Measurements from ENCODE around the gene CASP2. TPM values are rescaled to one million over a fixed set of nuclear protein-coding genes. Genes with fewer than 3 reads are reported as not detected.

The CASP2 gene
- total RNA-seq, 1 experiment from 2014 or later: 67.2 TPM

- no peaks in the 10 kb centered on the region for H3K36me3 ChIP-seq (ENCODE audit: low read depth)
- ChIA-PET POLR2A (ENCODE audit: unreplicated experiment) (interaction anchor here (0.6 to 1.5 kb wide), 4 partner anchors 10 to 221 kb away, joined by 3 to 20 read pairs (median 4); partner anchors contain the start of gene GSTK1), CTCF (interaction anchor here (0.6 to 1.5 kb wide), 4 partner anchors 16 to 941 kb away, joined by 3 to 11 read pairs (median 4); partner anchors contain the start of genes GSTK1 and TCAF1)
- H3K27me3 ChIP-seq (ENCODE audit: insufficient read depth, low read depth): no peaks in the 10 kb centered on the region
- TF ChIP-seq, protein P1, sequence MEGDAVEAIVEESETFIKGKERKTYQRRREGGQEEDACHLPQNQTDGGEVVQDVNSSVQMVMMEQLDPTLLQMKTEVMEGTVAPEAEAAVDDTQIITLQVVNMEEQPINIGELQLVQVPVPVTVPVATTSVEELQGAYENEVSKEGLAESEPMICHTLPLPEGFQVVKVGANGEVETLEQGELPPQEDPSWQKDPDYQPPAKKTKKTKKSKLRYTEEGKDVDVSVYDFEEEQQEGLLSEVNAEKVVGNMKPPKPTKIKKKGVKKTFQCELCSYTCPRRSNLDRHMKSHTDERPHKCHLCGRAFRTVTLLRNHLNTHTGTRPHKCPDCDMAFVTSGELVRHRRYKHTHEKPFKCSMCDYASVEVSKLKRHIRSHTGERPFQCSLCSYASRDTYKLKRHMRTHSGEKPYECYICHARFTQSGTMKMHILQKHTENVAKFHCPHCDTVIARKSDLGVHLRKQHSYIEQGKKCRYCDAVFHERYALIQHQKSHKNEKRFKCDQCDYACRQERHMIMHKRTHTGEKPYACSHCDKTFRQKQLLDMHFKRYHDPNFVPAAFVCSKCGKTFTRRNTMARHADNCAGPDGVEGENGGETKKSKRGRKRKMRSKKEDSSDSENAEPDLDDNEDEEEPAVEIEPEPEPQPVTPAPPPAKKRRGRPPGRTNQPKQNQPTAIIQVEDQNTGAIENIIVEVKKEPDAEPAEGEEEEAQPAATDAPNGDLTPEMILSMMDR (conservative IDR thresholded peaks at IDR 0.05): no peak
- no peak for TF ChIP-seq EZH2 (IDR thresholded peaks at IDR 0.05; ENCODE audit: low read depth)
- H3F3A ChIP-seq (ENCODE audit: insufficient read depth, low read depth): peaks cover 27% of the 10 kb centered on the region
- no peaks in the 10 kb centered on the region for H3K9me3 ChIP-seq (ENCODE audit: insufficient read depth, low read depth)
- no peaks in the 10 kb centered on the region for H3K79me2 ChIP-seq (ENCODE audit: low read depth)
- peak overlapping the region; percentile 16; the same call in 1 of the 2 replicates for H3K4me3 ChIP-seq
- no TSS peak for BruUV-seq (replicated peaks)
- H2AFZ ChIP-seq: peak overlapping the region; percentile 42
- peaks cover 43% of the 10 kb centered on the region for H3K4me1 ChIP-seq (replicated peaks; ENCODE audit: insufficient read depth)
- H3K9me2 ChIP-seq (ENCODE audit: insufficient read depth): no peaks in the 10 kb centered on the region
- H3K4me2 ChIP-seq: peak overlapping the region; percentile 64
- no peaks in the 10 kb centered on the region for H4K20me1 ChIP-seq (ENCODE audit: insufficient read depth)
- DNase-seq: peak; percentile 49 to 97
- intact Hi-C loops (cut with micrococcal nuclease; ENCODE audit: unreplicated experiment): no loop called here
- H3K27ac ChIP-seq: peak overlapping the region; percentile 82
Observed at GRCh38 chr7:143279186-143280098, 8.7 kb upstream of the CASP2 start.

- no peak for TF ChIP-seq EZH2 (IDR thresholded peaks at IDR 0.05; ENCODE audit: low read depth)
- TF ChIP-seq, protein P1 (conservative IDR thresholded peaks at IDR 0.05): no peak
- DNase-seq: no peak
- no TSS peak for BruUV-seq (replicated peaks)
- Histone ChIP-seq H3K36me3 (ENCODE audit: low read depth) (no peaks in the 10 kb centered on the region), H3K79me2 (ENCODE audit: low read depth) (no peaks in the 10 kb centered on the region), H4K20me1 (ENCODE audit: insufficient read depth) (no peaks in the 10 kb centered on the region), H3K27ac (peak overlapping the region; percentile 82), H3K4me3 (peak overlapping the region; percentile 16; the same call in 1 of the 2 replicates), H3K9me3 (ENCODE audit: insufficient read depth, low read depth) (no peaks in the 10 kb centered on the region), H3K9me2 (ENCODE audit: insufficient read depth) (no peaks in the 10 kb centered on the region), H3K27me3 (ENCODE audit: insufficient read depth, low read depth) (no peaks in the 10 kb centered on the region), H3F3A (ENCODE audit: insufficient read depth, low read depth) (peaks cover 33% of the 10 kb centered on the region), H3K4me2 (peak overlapping the region; percentile 64), H2AFZ (peak overlapping the region; percentile 42), H3K4me1 (replicated peaks; ENCODE audit: insufficient read depth) (peaks cover 45% of the 10 kb centered on the region)
- intact Hi-C loops (cut with micrococcal nuclease; ENCODE audit: unreplicated experiment): no loop called here
- CTCF ChIA-PET: interaction anchor here (1.2 to 1.5 kb wide), 3 partner anchors 17 to 941 kb away, joined by 3 to 11 read pairs (median 5); partner anchors contain the start of gene GSTK1
- POLR2A ChIA-PET (ENCODE audit: unreplicated experiment): interaction anchor here (1.5 kb wide), 1 partner anchor 17 kb away, joined by 20 read pairs; the partner anchor contains the start of gene GSTK1
Observed at GRCh38 chr7:143280160-143280559, 8.0 kb upstream of the CASP2 start.

- H3K27me3 ChIP-seq (ENCODE audit: insufficient read depth, low read depth): no peaks in the 10 kb centered on the region
- ChIA-PET CTCF (interaction anchor here (0.6 to 1.5 kb wide), 3 partner anchors 40 to 942 kb away, joined by 3 to 11 read pairs (median 3); no protein-coding TSS in a partner anchor), POLR2A (ENCODE audit: unreplicated experiment) (interaction anchor here (1.5 kb wide), 1 partner anchor 18 kb away, joined by 20 read pairs; the partner anchor contains the start of gene GSTK1)
- no TSS peak for BruUV-seq (replicated peaks)
- H3K9me3 ChIP-seq (ENCODE audit: insufficient read depth, low read depth): no peaks in the 10 kb centered on the region
- peaks cover 36% of the 10 kb centered on the region for H3F3A ChIP-seq (ENCODE audit: insufficient read depth, low read depth)
- DNase-seq: no peak
- peaks cover 45% of the 10 kb centered on the region for H3K4me1 ChIP-seq (replicated peaks; ENCODE audit: insufficient read depth)
- no peak overlapping the region for H2AFZ ChIP-seq
- no peaks in the 10 kb centered on the region for H3K36me3 ChIP-seq (ENCODE audit: low read depth)
- H3K4me3 ChIP-seq: no peak overlapping the region
- H3K27ac ChIP-seq: peak overlapping the region; percentile 82
- H3K4me2 ChIP-seq: peak overlapping the region; percentile 64; the same call in 1 of the 2 replicates
- no peaks in the 10 kb centered on the region for H3K9me2 ChIP-seq (ENCODE audit: insufficient read depth)
- H4K20me1 ChIP-seq (ENCODE audit: insufficient read depth): no peaks in the 10 kb centered on the region
- intact Hi-C loops (cut with micrococcal nuclease; ENCODE audit: unreplicated experiment): no loop called here
- TF ChIP-seq, protein P1 (conservative IDR thresholded peaks at IDR 0.05): no peak
- TF ChIP-seq EZH2 (IDR thresholded peaks at IDR 0.05; ENCODE audit: low read depth): no peak
- H3K79me2 ChIP-seq (ENCODE audit: low read depth): peaks cover under 1% of the 10 kb centered on the region; the same call in 1 of the 2 replicates
Observed at GRCh38 chr7:143280566-143280965, 7.6 kb upstream of the CASP2 start.
